HG03045 (cell line): Measurements from ENCODE around the gene EMC7.
"Not testable (repeated sequence)": the region's sequence is repeated elsewhere in the genome, so short reads cannot be mapped to it uniquely, and the experiment has no call there.

Experiments
- ATAC-seq: cut with Tn5 transposase; IDR thresholded peaks from one replicate; pipeline ENCODE4 v1.9.1; 2021; ENCODE audit warnings: mild to moderate bottlenecking, moderate library complexity; ENCODE audit not compliant: unreplicated experiment

EMC7 gene

GRCh38 chr15:34099914-34100313 is 1.7 kb downstream of the EMC7 start:
- ATAC-seq = no peak

GRCh38 chr15:34085746-34086145 is 15.9 kb downstream of the EMC7 start:
- no peak for ATAC-seq

GRCh38 chr15:34084086-34084485 is 17.6 kb downstream of the EMC7 start:
- no peak for ATAC-seq

GRCh38 chr15:34079904-34080303 is 21.8 kb downstream of the EMC7 start:
- no peak for ATAC-seq

- no peak for ATAC-seq
These were observed 22.8 kb downstream of the EMC7 start for GRCh38 chr15:34078900-34079299.

GRCh38 chr15:34076785-34077184 is 24.9 kb downstream of the EMC7 start:
- ATAC-seq = no peak

- ATAC-seq = no peak
These were observed 31.7 kb downstream of the EMC7 start for GRCh38 chr15:34070003-34070402.

GRCh38 chr15:34065941-34066340 is 35.7 kb downstream of the EMC7 start:
- ATAC-seq = no peak

GRCh38 chr15:34065261-34065660 is 36.4 kb downstream of the EMC7 start:
- no peak for ATAC-seq

GRCh38 chr15:34064438-34064837 is 37.2 kb downstream of the EMC7 start:
- no peak for ATAC-seq

GRCh38 chr15:34059946-34060345 is 41.7 kb downstream of the EMC7 start:
- ATAC-seq = no peak

- no peak for ATAC-seq
These were observed 42.2 kb downstream of the EMC7 start for GRCh38 chr15:34059476-34059875.

GRCh38 chr15:34056911-34057310 is 44.8 kb downstream of the EMC7 start:
- no peak for ATAC-seq

- no peak for ATAC-seq
These were observed 45.6 kb downstream of the EMC7 start for GRCh38 chr15:34055868-34056595.

- no peak for ATAC-seq
These were observed 47.5 kb downstream of the EMC7 start for GRCh38 chr15:34054081-34054707.

GRCh38 chr15:34050385-34050784 is 51.3 kb downstream of the EMC7 start:
- not testable (repeated sequence) for ATAC-seq

- no peak for ATAC-seq
These were observed 52.5 kb downstream of the EMC7 start for GRCh38 chr15:34049112-34049511.

GRCh38 chr15:34047893-34048775 is 53.5 kb downstream of the EMC7 start:
- no peak for ATAC-seq

- ATAC-seq = no peak
These were observed 55.1 kb downstream of the EMC7 start for GRCh38 chr15:34046471-34047145.

GRCh38 chr15:34043813-34044212 is 57.8 kb downstream of the EMC7 start:
- no peak for ATAC-seq

GRCh38 chr15:34043391-34043790 is 58.3 kb downstream of the EMC7 start:
- no peak for ATAC-seq
